ENCODE results near the gene ANKRD40.

GRCh38 chr17:50659179-50659578, 48.5 kb downstream of the ANKRD40 start:
- TF ChIP-seq, protein P1, sequence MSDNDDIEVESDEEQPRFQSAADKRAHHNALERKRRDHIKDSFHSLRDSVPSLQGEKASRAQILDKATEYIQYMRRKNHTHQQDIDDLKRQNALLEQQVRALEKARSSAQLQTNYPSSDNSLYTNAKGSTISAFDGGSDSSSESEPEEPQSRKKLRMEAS (IDR thresholded peaks at IDR 0.05; ENCODE audit: insufficient read depth, insufficient read length) = no peak
- TF ChIP-seq, protein P2, sequence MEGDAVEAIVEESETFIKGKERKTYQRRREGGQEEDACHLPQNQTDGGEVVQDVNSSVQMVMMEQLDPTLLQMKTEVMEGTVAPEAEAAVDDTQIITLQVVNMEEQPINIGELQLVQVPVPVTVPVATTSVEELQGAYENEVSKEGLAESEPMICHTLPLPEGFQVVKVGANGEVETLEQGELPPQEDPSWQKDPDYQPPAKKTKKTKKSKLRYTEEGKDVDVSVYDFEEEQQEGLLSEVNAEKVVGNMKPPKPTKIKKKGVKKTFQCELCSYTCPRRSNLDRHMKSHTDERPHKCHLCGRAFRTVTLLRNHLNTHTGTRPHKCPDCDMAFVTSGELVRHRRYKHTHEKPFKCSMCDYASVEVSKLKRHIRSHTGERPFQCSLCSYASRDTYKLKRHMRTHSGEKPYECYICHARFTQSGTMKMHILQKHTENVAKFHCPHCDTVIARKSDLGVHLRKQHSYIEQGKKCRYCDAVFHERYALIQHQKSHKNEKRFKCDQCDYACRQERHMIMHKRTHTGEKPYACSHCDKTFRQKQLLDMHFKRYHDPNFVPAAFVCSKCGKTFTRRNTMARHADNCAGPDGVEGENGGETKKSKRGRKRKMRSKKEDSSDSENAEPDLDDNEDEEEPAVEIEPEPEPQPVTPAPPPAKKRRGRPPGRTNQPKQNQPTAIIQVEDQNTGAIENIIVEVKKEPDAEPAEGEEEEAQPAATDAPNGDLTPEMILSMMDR (IDR thresholded peaks at IDR 0.05; ENCODE audit: extremely low read depth in 1 of 2, insufficient read depth in 1 of 2, low read depth in 1 of 2, low read length in 2 of 2) = no peak
